ENCODE measurements around the gene TAF15. TPM values are rescaled to one million over a fixed set of nuclear protein-coding genes. Genes with fewer than 3 reads are reported as not detected.

TAF15 gene
- total and polyA plus RNA-seq, 2 of the 4 experiments (the other 2 are of a cell fraction): 46.8 to 98.0 TPM

GRCh38 chr17:35812456-35812855 is 3.2 kb downstream of the TAF15 start:
- CTCF ChIA-PET: interaction anchor here (2.9 kb wide), 1 partner anchor 48 kb away, joined by 7 read pairs; no protein-coding TSS in a partner anchor
- dilution Hi-C loops (cut with HindIII; ENCODE audit: low sequenced_read_pairs, unreplicated experiment): no loop called here
- in situ Hi-C loops (cut with MboI; ENCODE audit: low sequenced_read_pairs): no loop called here

More at GRCh38 chr17:35812456-35812855, 3.2 kb downstream of the TAF15 start:
- H3K79me1 ChIP-seq (ENCODE audit: low read depth in 1 of 2, low read length in 2 of 2): peaks cover 0 to 48% of the 10 kb centered on the region in 2 experiments; a peak in 3 of 4 replicates
- no CpG with 5 or more reads among the region's 5 CpGs for WGBS, 2 experiments (ENCODE audit: extremely low coverage in 2 of 2, insufficient read length in 1 of 2)
- no peak overlapping the region for H2BK120ac ChIP-seq (ENCODE audit: low read depth, low read length)
- H3K27me3 ChIP-seq (ENCODE audit: control insufficient read depth, insufficient read depth, low read length): no peaks in the 10 kb centered on the region
- no peak overlapping the region for H3K18ac ChIP-seq (ENCODE audit: low read depth, low read length)
- no peak overlapping the region for H3K4me2 ChIP-seq (ENCODE audit: low read depth, low read length)
- H3K9ac ChIP-seq (ENCODE audit: low read depth, low read length): no peak overlapping the region
- no peak overlapping the region for H2AK5ac ChIP-seq (ENCODE audit: low read depth, low read length)
- H4K5ac ChIP-seq (ENCODE audit: low read depth, low read length): no peak overlapping the region
- H4K8ac ChIP-seq (ENCODE audit: low read depth in 2 of 2, low read length in 2 of 2): no peak overlapping the region
- H3K27ac ChIP-seq (ENCODE audit: insufficient read depth, low read length): no peak overlapping the region
- no peak for DNase-seq
- peaks cover 8% of the 10 kb centered on the region for H3K4me1 ChIP-seq (ENCODE audit: control insufficient read depth, insufficient read depth, low read length)
- H3K4ac ChIP-seq (ENCODE audit: low read depth, low read length): no peak overlapping the region
- intact Hi-C loops (cut with micrococcal nuclease): no loop called here
- ATAC-seq (ENCODE audit: low read depth): no peak
- no peak overlapping the region for H4K91ac ChIP-seq (ENCODE audit: insufficient read depth, low read depth, low read length)
- no peak overlapping the region for H3K56ac ChIP-seq (ENCODE audit: extremely low read depth, insufficient read depth, low read length)
- no peak overlapping the region for H3K4me3 ChIP-seq (ENCODE audit: insufficient read depth, low read depth, low read length)
- TF ChIP-seq RFX5 (IDR thresholded peaks at IDR 0.05; ENCODE audit: low read depth, low read length): no peak
- no peak for TF ChIP-seq RAD21 (IDR thresholded peaks at IDR 0.05; ENCODE audit: low read length)
- no peak for TF ChIP-seq SMC3 (IDR thresholded peaks at IDR 0.05; ENCODE audit: low read depth, low read length)
- TF ChIP-seq CEBPB (IDR thresholded peaks at IDR 0.05; ENCODE audit: low read depth, low read length): no peak
- no peak for TF ChIP-seq CTCF (conservative IDR thresholded peaks at IDR 0.05; ENCODE audit: low read depth, low read length)
- no peak for TF ChIP-seq NFE2L2 (IDR thresholded peaks at IDR 0.05; ENCODE audit: low read depth, low read length)
- no peak for TF ChIP-seq POLR2A (IDR thresholded peaks at IDR 0.05; ENCODE audit: low read depth, low read length)
- TF ChIP-seq MXI1 (IDR thresholded peaks at IDR 0.05; ENCODE audit: borderline replicate concordance, low read depth, low read length): no peak
- no peak for TF ChIP-seq ELK1 (IDR thresholded peaks at IDR 0.05; ENCODE audit: borderline replicate concordance, low read depth, low read length)
- no peak for TF ChIP-seq USF2 (IDR thresholded peaks at IDR 0.05; ENCODE audit: low read depth, low read length)
- TF ChIP-seq CHD1 (IDR thresholded peaks at IDR 0.05; ENCODE audit: low read depth, low read length): no peak
- no peak for TF ChIP-seq BHLHE40 (IDR thresholded peaks at IDR 0.05; ENCODE audit: low read depth, low read length)
- no peak for TF ChIP-seq FOS (IDR thresholded peaks at IDR 0.05; ENCODE audit: low read depth, low read length)
- no peak overlapping the region for H3K23ac ChIP-seq (ENCODE audit: low read depth, low read length)
- H3K36me3 ChIP-seq (ENCODE audit: control insufficient read depth, insufficient read depth, low read length): 0 out of 2 replicates have a peak, but pooled peaks cover 4% of the 10 kb centered on the region
- POLR2A ChIA-PET (ENCODE audit: unreplicated experiment): no interaction called here
- H4K20me1 ChIP-seq (ENCODE audit: insufficient read depth, low read length): peaks cover 67% of the 10 kb centered on the region
- no peak overlapping the region for H2BK5ac ChIP-seq (ENCODE audit: low read depth, low read length, poor library complexity, severe bottlenecking)
- no TSS peak for BruUV-seq (replicated peaks)
- no peak overlapping the region for H3K14ac ChIP-seq (replicated peaks; ENCODE audit: low read depth, low read length)
- no peaks in the 10 kb centered on the region for H3K9me3 ChIP-seq (ENCODE audit: control insufficient read depth, insufficient read depth, low read length)
- no peak overlapping the region for H2AK9ac ChIP-seq (replicated peaks; ENCODE audit: low read depth, low read length, poor library complexity)
- H3K9me1 ChIP-seq (ENCODE audit: insufficient read depth, low read length): peaks cover 17% of the 10 kb centered on the region
- no peak overlapping the region for H2BK15ac ChIP-seq (ENCODE audit: low read depth, low read length)
- no peak overlapping the region for H2AFZ ChIP-seq (replicated peaks; ENCODE audit: low read length, poor library complexity)
- H2BK20ac ChIP-seq (ENCODE audit: low read depth, low read length): no peak overlapping the region

All from IMR-90 (cell line).